HG03097 (cell line): ENCODE results near the gene NFAT5.

ENCODE experiments used
- ATAC-seq: cut with Tn5 transposase; IDR thresholded peaks from one replicate; pipeline ENCODE4 v1.9.1; 2021; ENCODE audit not compliant: unreplicated experiment, low FRiP score

Gene NFAT5

DNA sequence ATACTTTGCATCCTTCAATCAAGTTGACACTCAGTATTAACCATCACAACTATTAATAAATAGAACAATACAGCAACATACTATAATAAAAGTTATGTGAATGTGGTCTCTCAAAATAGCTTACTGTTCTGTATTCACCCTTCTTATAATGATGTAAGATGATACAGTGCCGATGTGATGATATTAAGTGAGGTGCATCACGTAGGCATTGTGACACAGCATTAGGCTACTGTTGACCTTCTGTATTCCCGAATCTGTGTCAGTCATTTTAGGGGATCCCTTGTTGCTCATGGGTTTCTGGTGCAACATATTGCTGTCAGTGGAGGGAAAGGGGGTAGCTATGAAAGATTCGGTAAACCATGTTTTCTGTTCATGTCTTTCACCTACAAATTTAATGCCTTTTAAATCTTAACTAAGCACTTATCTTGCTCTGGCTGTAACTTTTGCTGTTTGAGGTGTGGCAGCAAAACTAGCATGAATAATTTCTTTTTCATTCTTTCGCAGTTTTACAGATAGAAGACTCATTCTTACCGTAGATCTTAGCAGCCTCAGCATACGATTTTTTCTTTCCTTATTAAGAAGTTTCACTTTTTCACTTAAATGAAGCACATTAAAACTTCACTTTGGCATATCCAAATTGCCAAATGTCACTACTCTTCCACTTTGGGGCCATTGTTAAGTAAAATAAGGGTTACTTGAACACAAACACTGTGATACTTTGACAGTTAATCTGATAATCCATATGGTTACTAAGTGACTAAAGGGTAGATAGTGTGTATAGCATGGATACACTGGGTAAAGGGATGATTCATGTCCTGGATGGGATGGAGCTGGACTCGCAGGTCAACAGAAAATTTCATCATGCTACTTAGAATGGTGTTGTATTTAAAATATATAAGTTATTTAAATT, 29.6 kb downstream of the NFAT5 start:
- ATAC-seq: no peak

DNA sequence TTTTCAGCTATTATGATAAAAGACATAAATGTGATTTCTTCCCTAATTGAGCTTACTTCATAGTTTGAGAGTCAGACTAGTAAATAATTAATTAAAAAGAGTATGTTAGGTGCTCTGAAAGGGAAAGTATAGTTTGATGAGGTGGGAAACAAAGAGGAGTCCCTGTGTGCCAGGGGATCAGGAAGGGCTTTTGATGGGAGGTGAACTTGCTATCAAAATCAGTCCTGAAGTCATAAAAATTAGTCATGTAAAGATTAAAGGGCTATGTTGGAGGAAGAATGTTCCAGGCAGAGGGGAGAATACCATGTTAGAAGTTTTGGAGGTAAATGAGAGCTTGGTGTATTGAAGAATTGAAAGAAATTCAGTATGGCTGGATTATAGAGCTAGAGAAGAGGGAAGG, 31.0 kb downstream of the NFAT5 start:
- ATAC-seq: no peak

DNA sequence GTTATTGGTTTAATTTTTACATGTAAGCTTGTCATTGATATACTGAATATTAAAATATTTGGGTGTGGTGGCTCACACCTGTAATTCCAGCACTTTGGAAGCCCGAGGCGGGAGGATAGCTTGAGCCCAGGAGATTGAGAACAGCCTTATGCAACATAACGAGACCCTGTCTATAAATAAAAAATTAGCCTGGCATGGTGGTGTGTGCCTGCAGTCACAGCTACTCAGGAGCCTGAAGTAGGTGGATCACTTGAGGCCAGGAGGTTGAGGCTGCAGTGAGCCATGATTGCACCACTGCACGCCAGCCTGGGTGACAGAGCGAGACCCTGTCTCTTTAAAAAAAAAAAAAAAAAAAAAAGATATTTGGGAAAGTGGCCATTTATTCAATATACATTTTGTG, 32.3 kb downstream of the NFAT5 start:
- ATAC-seq: no peak

DNA sequence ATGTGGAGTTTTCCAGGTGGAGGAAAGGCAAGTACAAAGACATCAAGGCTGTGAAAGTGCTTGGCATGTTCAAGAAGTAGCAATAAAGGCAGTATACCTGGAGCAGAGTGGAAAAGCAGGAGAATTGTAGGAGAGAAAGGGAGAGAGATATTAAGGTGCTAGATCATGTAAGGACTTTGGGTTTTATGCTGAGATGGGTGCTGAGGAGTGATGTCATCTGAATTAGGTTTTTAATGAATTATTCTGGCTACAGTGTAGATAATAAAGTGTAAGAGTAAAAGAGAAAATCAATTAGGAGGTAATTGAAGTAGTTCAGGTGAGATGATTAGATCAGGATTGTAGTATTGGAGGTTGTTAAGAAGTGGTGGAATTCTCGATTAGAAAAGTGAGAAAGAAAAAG, 34.0 kb downstream of the NFAT5 start:
- no peak for ATAC-seq

DNA sequence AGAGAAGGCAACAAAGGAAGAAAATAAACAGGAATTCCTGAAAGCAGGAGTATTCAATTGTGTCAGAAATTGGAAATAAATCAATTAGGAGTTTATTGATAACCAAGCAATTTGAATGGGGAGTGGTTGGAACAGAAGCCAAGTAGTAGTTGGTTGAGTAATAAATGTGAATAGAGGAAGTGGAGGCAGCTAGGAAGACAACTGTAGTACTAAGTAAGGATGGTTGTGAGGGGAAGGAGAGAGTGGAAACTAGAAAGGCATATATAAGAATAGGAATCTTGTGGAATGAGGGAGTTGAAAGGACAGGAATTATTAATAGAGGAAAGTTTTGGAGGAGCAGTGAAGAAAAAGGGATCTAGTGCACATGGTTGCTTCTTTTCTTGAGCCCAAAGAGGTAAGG, 34.4 kb downstream of the NFAT5 start:
- no peak for ATAC-seq

DNA sequence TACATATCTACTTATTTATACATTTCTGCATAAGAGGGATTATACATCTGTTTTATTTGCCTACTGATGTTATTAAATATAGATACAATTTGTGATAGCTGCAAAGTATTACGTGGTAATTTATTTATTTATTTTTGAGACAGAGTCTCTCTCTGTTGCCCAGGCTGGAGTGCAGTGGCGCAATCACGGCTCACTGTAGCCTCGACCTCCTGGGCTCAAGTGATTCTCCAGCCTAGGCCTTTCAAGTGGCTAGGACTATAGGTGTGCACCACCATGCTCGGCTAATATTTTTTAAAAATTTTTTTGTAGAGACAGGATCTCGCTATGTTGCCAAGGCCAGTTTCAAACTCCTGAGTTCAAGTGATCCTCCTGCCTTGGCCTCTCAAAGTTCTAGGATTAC, 35.5 kb downstream of the NFAT5 start:
- no peak for ATAC-seq

DNA sequence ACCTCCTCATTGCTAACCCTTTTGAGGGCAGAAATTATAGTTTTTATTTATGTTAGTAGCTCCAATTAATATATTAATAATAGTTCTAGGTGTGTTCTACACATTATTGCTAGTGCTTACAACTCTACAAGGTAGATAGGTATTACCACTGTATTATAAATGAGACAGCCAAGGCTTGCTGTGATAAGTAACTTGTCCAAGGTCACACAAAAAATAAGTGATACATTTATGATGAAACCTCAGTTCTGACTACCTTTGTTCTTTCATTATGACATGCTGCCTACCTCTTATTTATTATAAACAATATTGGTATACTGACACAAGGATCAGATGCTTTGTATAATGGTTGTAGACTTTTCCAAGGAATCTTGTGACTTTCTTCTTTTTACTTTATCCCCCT, 41.2 kb downstream of the NFAT5 start:
- ATAC-seq: no peak

DNA sequence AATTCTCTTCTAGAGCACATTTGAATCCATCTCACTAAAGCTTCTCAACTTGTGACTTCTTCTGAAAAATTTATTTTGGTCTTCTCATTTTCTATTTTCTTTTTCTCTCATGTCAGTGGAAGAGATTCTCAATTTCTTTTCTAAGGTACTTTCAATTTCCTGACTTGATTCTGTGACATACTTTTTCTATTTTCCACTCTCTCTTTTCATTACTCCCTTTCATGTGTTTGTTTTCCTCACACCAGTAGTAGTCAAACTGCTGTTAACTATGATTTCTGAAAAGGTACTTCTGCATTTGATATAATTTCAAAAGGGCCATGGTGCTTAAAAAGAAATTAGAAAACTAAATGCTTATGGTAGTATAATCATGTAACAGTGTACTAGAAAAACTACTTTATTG, 41.9 kb downstream of the NFAT5 start:
- no peak for ATAC-seq

DNA sequence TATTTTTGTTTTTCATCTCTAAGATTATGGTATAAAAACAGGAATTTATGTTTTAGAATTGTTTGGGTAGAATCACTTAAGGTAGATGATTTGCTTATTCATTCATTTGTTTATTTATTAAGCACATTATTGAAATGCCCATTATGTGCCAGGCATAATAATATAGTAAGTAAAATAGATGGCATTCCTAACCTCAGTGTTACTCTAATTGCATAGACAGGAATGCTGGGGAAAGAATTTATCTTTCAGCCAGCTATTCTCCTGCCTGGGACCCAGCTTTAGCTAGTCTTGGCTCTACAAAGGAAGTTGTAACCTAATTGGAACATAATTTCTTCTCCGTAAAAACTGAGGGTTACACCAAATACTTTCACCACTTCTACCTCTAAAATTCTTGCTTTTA, 44.6 kb downstream of the NFAT5 start:
- ATAC-seq: no peak

DNA sequence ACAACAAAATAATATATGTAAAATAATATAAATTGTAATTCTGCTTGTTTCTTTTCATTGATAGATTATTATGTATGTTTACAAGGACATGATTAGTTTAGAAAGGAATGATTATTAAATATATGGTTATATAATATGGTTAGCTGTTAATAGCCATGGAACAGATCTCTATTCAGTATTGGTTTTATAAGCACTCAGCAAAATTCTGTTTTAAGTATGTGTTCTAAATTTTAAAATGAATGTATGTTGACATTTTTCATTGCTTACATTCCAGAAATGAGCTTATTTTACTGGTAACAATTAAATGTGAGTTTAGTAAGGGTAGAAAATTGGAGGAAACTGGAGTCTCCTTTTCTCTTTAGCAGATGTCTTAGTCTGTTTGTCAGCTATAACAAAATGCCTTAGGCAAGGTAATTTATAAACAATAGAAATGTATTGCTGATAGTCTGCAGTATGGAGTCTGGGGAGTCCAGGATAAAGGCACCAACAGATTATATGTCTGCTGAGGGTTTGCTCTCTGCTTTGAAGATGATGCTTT, 45.4 kb downstream of the NFAT5 start:
- no peak for ATAC-seq

DNA sequence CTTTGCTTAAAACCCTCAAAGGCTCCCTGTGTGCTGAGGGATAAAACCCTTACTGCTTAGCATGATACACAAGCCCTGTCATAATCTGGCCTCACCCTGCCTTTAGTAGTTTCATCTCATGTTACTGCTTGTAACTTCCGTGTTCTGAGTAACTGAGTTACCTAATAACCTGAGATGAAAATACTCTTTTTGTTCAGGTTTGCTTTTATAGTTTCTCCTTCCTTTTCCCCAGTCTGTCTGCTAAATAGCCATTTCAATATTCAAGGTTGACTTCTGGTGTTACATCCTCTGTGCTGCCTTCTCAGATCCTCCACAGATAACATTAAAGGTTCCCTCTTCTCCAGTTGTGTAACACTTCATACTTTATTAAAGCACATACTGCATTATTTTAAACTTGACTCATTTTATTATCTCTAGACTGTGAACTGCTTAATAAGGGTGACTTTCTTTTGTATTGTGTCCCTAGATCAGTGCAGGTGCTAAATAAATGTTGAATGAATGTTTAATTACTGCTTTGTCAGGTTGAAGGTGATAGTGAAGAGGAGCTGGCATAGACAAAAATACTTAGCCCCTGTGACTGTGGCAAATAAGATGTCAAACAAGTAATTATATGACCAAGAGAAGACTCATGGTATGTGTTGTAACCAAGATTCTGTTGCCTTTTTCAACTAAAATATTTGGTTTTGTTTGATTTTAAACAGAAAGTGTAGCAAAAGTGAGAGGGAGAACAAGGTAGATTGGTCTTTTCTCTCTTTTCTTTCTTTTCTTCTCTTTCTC, 47.8 kb downstream of the NFAT5 start:
- ATAC-seq: no peak

DNA sequence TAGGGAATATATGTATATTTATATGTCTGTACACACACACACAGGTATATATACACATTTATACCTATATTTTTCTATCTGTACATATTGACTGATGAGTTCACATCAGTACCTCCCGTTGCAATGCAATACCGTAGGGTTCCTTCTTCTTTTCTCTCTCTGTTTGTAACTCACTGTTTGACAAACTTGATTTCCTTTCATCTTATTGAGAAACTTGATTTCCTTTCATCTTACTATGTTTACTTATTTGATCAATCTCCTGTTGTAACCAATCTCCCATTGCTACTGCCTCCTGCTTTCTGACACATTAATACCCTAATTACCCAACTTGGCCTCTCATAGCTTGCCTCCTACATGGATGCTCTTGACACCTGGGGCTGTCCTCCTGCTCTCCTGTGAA, 49.8 kb downstream of the NFAT5 start:
- ATAC-seq: no peak

DNA sequence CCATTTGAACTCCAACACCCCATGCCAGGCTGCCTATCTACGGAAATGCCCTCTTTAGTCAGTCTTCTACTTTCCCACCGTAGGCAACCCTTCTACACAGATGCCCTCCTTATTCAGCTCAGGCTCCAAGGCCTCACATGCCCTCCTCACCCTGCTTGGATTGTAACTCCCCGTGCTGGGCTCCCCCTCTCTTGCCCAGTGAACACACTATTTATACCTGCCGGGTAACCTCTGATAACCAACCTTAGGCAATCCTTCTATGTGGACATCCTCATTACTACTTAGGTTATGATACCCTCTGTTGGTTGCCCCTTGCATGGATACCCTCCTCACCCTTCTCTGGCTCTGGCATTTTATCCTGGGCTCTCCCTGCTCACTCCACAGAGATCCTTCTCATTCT, 50.3 kb downstream of the NFAT5 start:
- ATAC-seq: no peak

DNA sequence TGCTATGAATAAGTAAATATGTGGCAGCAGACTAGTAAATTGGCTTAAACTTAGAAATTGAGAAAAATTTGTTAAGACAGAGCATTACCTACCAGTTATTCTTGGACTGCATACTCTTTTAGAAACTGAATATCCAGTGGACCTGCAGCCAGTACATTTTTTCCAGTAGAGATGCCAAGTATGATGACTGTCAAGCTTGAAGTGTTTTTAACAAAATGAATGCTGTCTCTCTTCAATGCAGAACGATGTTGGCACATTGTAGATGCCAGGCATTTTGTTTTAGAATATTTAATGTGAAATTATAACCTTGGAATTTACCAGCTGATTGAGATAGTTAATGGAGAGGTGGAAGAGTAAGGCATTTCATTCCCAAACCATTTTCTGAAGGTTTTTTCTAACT, 52.5 kb downstream of the NFAT5 start:
- no peak for ATAC-seq

DNA sequence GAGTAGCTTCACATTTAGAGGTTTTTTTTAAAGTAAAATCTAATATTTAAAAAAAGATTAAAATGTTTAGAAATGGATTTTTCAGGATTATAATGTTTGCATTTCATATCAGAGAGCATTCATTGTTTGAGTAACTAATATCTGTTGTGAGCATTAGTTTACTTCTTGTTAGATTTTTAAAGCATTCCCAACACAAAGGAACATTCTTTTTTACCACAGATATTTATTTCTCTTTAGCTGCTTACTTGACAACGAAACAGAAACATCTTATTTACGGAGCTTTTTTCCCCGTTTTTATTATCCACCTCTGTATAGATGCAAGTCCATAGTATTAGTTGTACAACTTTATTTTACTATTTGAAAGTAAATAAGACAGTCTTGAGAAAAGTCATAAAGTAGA, 53.0 kb downstream of the NFAT5 start:
- no peak for ATAC-seq

DNA sequence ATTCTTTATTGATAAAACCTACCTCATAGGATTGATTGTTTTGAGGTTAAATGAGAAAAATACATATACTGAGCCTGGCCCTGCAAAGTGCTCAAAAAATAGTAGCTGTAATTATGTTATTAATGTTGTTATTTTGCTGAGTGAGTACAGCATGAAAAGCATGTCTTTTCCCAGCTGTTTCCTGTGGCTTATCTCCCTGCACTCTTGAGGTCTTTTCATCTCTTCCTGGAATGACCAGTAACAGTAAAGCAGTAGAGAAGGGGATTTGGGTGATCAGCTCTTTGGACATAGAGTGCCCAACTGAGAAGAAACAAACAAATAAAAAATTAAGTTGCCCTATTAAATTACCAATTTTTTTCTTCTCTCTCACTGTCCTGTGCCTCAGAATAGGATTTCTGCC, 53.7 kb downstream of the NFAT5 start:
- no peak for ATAC-seq

DNA sequence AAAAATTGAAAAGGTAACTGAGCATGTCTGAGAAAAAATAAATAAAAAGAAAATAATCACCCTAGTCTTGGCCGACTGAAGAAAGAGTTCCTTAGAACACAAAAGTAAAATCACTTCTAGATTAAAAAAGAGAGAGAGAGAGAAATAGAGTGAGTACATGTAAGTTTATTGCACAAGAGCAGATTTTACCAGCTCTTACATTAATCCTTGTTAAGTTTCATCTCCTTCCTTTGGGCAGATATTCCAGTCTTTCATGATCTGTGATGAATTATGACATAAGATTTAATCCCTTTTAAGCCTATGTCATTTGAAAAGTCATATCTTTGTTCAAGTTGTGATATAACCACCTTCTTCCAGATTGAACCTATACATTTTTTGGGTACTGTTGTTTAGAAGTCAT, 54.8 kb downstream of the NFAT5 start:
- no peak for ATAC-seq

DNA sequence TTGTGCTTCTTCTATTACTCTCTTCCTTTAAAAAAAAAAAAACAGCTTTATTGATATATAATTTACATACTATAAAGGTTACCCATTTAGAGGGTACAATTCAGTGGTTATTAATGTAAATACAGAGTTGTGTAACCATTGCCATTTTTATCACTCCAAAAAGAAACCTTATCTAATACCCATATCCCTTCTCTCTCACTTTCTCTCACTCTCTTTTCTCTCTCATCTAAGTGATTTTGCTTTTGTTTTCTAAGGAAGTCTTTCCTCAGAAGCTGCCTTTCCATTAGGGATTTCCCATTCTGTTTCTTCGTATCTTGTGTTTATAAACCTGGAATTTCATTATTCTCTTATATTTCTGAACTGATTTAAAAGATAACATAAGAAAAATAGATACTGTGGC, 55.5 kb downstream of the NFAT5 start:
- no peak for ATAC-seq

DNA sequence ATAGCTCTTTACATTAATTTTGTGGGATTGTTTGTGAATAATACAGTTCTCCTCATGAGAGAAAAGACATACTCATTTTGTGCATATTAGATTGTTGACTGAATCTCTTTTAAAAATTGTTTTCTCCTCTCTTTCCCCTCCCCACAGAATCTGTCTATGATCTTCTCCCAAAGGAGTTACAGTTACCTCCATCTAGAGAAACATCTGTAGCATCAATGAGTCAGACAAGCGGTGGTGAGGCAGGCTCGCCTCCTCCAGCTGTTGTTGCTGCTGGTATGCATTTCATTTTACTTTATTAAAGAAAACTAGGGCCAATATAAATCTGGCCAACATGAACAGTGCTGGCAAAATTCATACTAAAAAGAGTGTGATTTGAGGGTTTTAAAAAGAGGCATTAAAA, 60.5 kb downstream of the NFAT5 start:
- ATAC-seq: no peak

DNA sequence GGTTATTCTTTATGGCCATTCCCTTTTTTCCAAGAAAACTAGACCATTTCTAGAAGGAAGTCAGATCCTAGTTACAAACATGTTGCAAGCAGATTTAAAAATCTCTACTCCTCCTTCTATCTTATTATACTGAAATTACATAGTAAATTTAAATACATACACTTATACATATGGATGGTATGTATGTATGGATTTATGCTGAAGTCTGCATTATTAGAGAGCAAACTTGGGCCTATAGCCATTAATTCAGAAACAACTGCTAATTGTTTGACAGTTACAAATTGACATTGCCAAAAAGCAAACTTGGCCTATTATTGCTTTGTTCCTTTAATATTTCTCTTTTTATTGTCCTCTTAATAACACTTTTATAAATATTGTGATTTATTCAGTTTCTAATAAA, 67.1 kb downstream of the NFAT5 start:
- no peak for ATAC-seq

DNA sequence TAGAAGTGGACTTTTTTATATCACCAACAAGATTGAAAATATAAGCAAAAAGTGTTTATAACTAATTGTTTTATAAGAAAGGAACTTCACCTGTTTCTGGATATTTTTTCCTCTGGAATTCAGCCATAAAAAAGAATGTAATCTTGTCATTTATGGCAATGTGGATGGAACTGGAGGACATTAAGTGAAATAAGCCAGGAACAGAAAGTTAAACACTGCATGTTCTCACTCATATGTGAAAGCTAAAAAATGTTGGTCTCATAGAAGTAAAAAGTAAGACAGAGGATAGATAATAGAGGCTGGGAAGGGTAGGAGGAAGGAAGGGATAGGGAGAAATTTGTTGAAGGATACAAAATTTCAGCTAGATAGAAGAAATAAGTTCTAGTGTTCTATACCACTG, 67.6 kb downstream of the NFAT5 start:
- no peak for ATAC-seq
